Natural killer cell (primary cell): ENCODE results near the gene OR13C8. TPM values are rescaled to one million over a fixed set of nuclear protein-coding genes. Genes with fewer than 3 reads are reported as not detected.

Experiments
- ATAC-seq, 3 donors: fragments of 150-1000 bp in 2 of 3; fragments of 200-7000 bp in 1 of 3; cut with Tn5 transposase; 1 replicate in 1 of 3; 2 replicates in 2 of 3; pipeline ENCODE4 v1.10.0; 2021; ENCODE audit warnings: mild to moderate bottlenecking in 2 of 3, moderate library complexity in 2 of 3
- DNase-seq, 2 donors: peaks; one replicate each; pipeline versions ENCODE4 v3.0.0 to v3.0.0-alpha.2; 2013 to 2021; ENCODE audit warnings: mixed read lengths in 1 of 2
- H3K27ac ChIP-seq: one replicate; pipeline ENCODE4 v1.5.1; 2013; ENCODE audit warnings: mild to moderate bottlenecking, low read length
- H3K27me3 ChIP-seq: one replicate; pipeline ENCODE4 v1.6.1; 2013; ENCODE audit warnings: low read length; ENCODE audit not compliant: control insufficient read depth, insufficient read depth
- H3K36me3 ChIP-seq: one replicate; pipeline ENCODE4 v1.6.1; 2013; ENCODE audit warnings: low read length; ENCODE audit not compliant: control insufficient read depth, insufficient read depth
- H3K4me1 ChIP-seq: one replicate; pipeline ENCODE4 v1.6.1; 2013; ENCODE audit warnings: low read length; ENCODE audit not compliant: control insufficient read depth, insufficient read depth
- H3K4me3 ChIP-seq: one replicate; pipeline ENCODE4 v1.5.1; 2013; ENCODE audit warnings: low read length
- H3K9me3 ChIP-seq: one replicate; pipeline ENCODE4 v1.6.1; 2013; ENCODE audit warnings: low read length; ENCODE audit not compliant: control insufficient read depth, insufficient read depth
- H3K27ac Mint-ChIP-seq, 2 donors: one replicate each; pipeline ENCODE4 v1.8.0; 2022; ENCODE audit warnings: mild to moderate bottlenecking in 2 of 2, mixed read lengths in 2 of 2, moderate library complexity in 1 of 2
- H3K27me3 Mint-ChIP-seq, 2 donors: one replicate each; pipeline ENCODE4 v1.8.0; 2022; ENCODE audit warnings: low read depth in 2 of 2, mixed read lengths in 2 of 2
- H3K36me3 Mint-ChIP-seq: one replicate; pipeline ENCODE4 v1.8.0; 2022; ENCODE audit warnings: mixed read lengths
- H3K4me1 Mint-ChIP-seq, 2 donors: one replicate each; pipeline ENCODE4 v1.8.0; 2022; ENCODE audit warnings: mixed read lengths in 2 of 2
- H3K4me3 Mint-ChIP-seq: one replicate; pipeline ENCODE4 v1.8.0; 2022; ENCODE audit warnings: mild to moderate bottlenecking, moderate library complexity, mixed read lengths
- H3K9me3 Mint-ChIP-seq, 2 donors: one replicate each; pipeline ENCODE4 v1.8.0; 2022; ENCODE audit warnings: mixed read lengths in 2 of 2
- CTCF ChIP-seq: fragments of 200-600 bp; IDR thresholded peaks from one replicate; pipeline ENCODE4 v1.8.0; 2022; ENCODE audit warnings: antibody characterized with exemption
- WGBS: methylation state at CpG from one replicate; pipeline ENCODE4 v1.1.7; 2013; ENCODE audit warnings: missing lambda C conversion rate; ENCODE audit not compliant: insufficient coverage; 5-methylcytosine and 5-hydroxymethylcytosine counted together
- intact Hi-C: fragments of 100-400 bp; cut with micrococcal nuclease; formaldehyde crosslinking; loops from one replicate; pipeline ENCODE4 v1.14.2; 2022
- total RNA-seq, 4 donors: library from RNA; stranded (reverse); fragments of 120-200 nt in 1 of 4; gene quantifications; one replicate each; pipeline versions ENCODE4 v1.2.3 to v1.2.4, GENCODE V29; 2013 to 2022

OR13C8 gene
- total RNA-seq, 3 donors from 2014 or later (not counting 1 experiment from before 2014, with no cell fraction given): not detected

GRCh38 chr9:104539275-104539674 lies 29.7 kb upstream of the OR13C8 start:
- Mint-ChIP-seq H3K4me1 (no peaks in the 10 kb centered on the region), H3K9me3 (peaks cover 3 to 5% of the 10 kb centered on the region in 2 donors), H3K4me3 (no peak overlapping the region), H3K36me3 (no peaks in the 10 kb centered on the region), H3K27ac (no peak overlapping the region), H3K27me3 (no peaks in the 10 kb centered on the region)
- WGBS: 41% methylated on average over 1 of the region's 1 CpG
- DNase-seq (no peak), ATAC-seq (no peak)
- intact Hi-C loops: no loop called here
- no peak overlapping the region for H3K27ac ChIP-seq
- H3K27me3 ChIP-seq: no peaks in the 10 kb centered on the region
- no peak for TF ChIP-seq CTCF
- H3K9me3 ChIP-seq: no peaks in the 10 kb centered on the region
- H3K4me1 ChIP-seq: no peaks in the 10 kb centered on the region
- no peaks in the 10 kb centered on the region for H3K36me3 ChIP-seq
- no peak overlapping the region for H3K4me3 ChIP-seq

- 78% methylated on average over 4 of the region's 4 CpGs for whole genome bisulfite sequencing
- Histone ChIP-seq H3K27me3 (no peaks in the 10 kb centered on the region), H3K4me3 (no peak overlapping the region), H3K9me3 (no peaks in the 10 kb centered on the region), H3K36me3 (no peaks in the 10 kb centered on the region), H3K27ac (no peak overlapping the region), H3K4me1 (no peaks in the 10 kb centered on the region)
- no peak for TF ChIP-seq CTCF
- intact Hi-C loops: no loop called here
- Mint-ChIP-seq H3K9me3 (peaks cover 2 to 6% of the 10 kb centered on the region in 2 donors), H3K4me1 (no peaks in the 10 kb centered on the region), H3K27me3 (no peaks in the 10 kb centered on the region), H3K36me3 (no peaks in the 10 kb centered on the region), H3K4me3 (no peak overlapping the region), H3K27ac (no peak overlapping the region)
- no peak for ATAC-seq
- DNase-seq: no peak
These were observed 24.3 kb upstream of the OR13C8 start for GRCh38 chr9:104544644-104545043.

GRCh38 chr9:104553261-104553660 lies 15.7 kb upstream of the OR13C8 start:
- Histone ChIP-seq H3K36me3 (no peaks in the 10 kb centered on the region), H3K27me3 (no peaks in the 10 kb centered on the region), H3K27ac (no peak overlapping the region), H3K4me1 (no peaks in the 10 kb centered on the region), H3K4me3 (no peak overlapping the region), H3K9me3 (no peaks in the 10 kb centered on the region)
- Mint-ChIP-seq H3K27ac (no peak overlapping the region), H3K36me3 (peaks cover 7% of the 10 kb centered on the region), H3K4me3 (no peak overlapping the region), H3K9me3 (peaks cover 10 to 15% of the 10 kb centered on the region in 2 donors), H3K4me1 (no peaks in the 10 kb centered on the region), H3K27me3 (no peaks in the 10 kb centered on the region)
- DNase-seq: no peak
- WGBS: no CpG with 5 or more reads among the region's 1 CpG
- intact Hi-C loops: no loop called here
- TF ChIP-seq CTCF: no peak
- no peak for ATAC-seq

- intact Hi-C loops: no loop called here
- Histone ChIP-seq H3K27me3 (no peaks in the 10 kb centered on the region), H3K4me1 (no peaks in the 10 kb centered on the region), H3K27ac (no peak overlapping the region), H3K4me3 (no peak overlapping the region), H3K9me3 (no peaks in the 10 kb centered on the region), H3K36me3 (no peaks in the 10 kb centered on the region)
- Mint-ChIP-seq H3K36me3 (peaks cover 7% of the 10 kb centered on the region), H3K9me3 (peaks cover 7 to 14% of the 10 kb centered on the region in 2 donors), H3K27me3 (no peaks in the 10 kb centered on the region), H3K4me1 (no peaks in the 10 kb centered on the region), H3K4me3 (no peak overlapping the region), H3K27ac (no peak overlapping the region)
- DNase-seq (no peak), ATAC-seq (no peak)
- TF ChIP-seq CTCF: no peak
- WGBS: no CpG with 5 or more reads among the region's 1 CpG
These were observed 13.4 kb upstream of the OR13C8 start for GRCh38 chr9:104555521-104555920.
